Smooth muscle cell (in vitro differentiated cells): ENCODE data around the gene ASPA. TPM values are rescaled to one million over a fixed set of nuclear protein-coding genes. Genes with fewer than 3 reads are reported as not detected.

Experiments
- DNase-seq: peaks from one replicate; lab custom pipeline; 2025; ENCODE audit not compliant: unreplicated experiment; lab: John Stamatoyannopoulos, UW
- H2AFZ ChIP-seq: fragments of 200-600 bp; sonication (generic); 2 replicates; pipeline ENCODE4 v1.6.0; 2016; ENCODE audit warnings: antibody characterized with exemption, low read depth, mild to moderate bottlenecking
- H3F3A ChIP-seq: fragments of 200-600 bp; sonication (generic); 2 replicates; pipeline ENCODE4 v1.6.0; 2017; ENCODE audit warnings: antibody characterized with exemption, low read depth
- H3K27ac ChIP-seq: fragments of 200-600 bp; sonication (generic); 2 replicates; pipeline ENCODE4 v1.5.1; 2016; ENCODE audit warnings: low read depth, mild to moderate bottlenecking
- H3K27me3 ChIP-seq: fragments of 200-600 bp; sonication (generic); 2 replicates; pipeline ENCODE4 v1.6.1; 2016; ENCODE audit warnings: low read depth, mild to moderate bottlenecking
- H3K36me3 ChIP-seq: fragments of 200-600 bp; sonication (generic); 2 replicates; pipeline ENCODE4 v1.5.1; 2016; ENCODE audit warnings: low read depth
- H3K4me1 ChIP-seq: fragments of 200-600 bp; sonication (generic); 2 replicates; pipeline ENCODE4 v1.5.1; 2016; ENCODE audit warnings: low read depth
- H3K4me2 ChIP-seq: fragments of 200-600 bp; sonication (generic); 2 replicates; pipeline ENCODE4 v1.6.0; 2016; ENCODE audit warnings: mild to moderate bottlenecking
- H3K4me3 ChIP-seq: fragments of 200-600 bp; sonication (generic); 2 replicates; pipeline ENCODE4 v1.5.1; 2016; ENCODE audit warnings: mild to moderate bottlenecking
- H3K79me2 ChIP-seq: fragments of 200-600 bp; sonication (generic); 2 replicates; pipeline ENCODE4 v1.6.0; 2016; ENCODE audit warnings: low read depth, mild to moderate bottlenecking
- H3K9ac ChIP-seq: fragments of 200-600 bp; sonication (generic); 2 replicates; pipeline ENCODE4 v1.6.0; 2016; ENCODE audit warnings: low read depth
- H3K9me3 ChIP-seq: fragments of 200-600 bp; sonication (generic); replicated peaks from 2 replicates; pipeline ENCODE4 v1.5.1; 2016; ENCODE audit warnings: low read depth
- H4K20me1 ChIP-seq: fragments of 200-600 bp; sonication (generic); 2 replicates; pipeline ENCODE4 v1.6.0; 2016; ENCODE audit warnings: low read depth
- CTCF ChIP-seq: fragments of 200-600 bp; sonication (generic); IDR thresholded peaks from 2 replicates; pipeline ENCODE4 v1.5.1; 2017; ENCODE audit warnings: borderline replicate concordance, mild to moderate bottlenecking, antibody characterized with exemption; ENCODE audit not compliant: insufficient read depth, poor library complexity, severe bottlenecking
- WGBS: methylation state at CpG from one replicate; pipeline ENCODE4 v1.1.7; 2016; ENCODE audit warnings: low lambda C conversion rate; 5-methylcytosine and 5-hydroxymethylcytosine counted together
- polyA plus RNA-seq: library from polyadenylated mRNA; unstranded; fragments of >200 nt; fragmentation: Nextera tagmentation; extraction: Ambion mirVana; gene quantifications from 2 replicates; pipeline ENCODE4 v1.2.1, GENCODE V29; 2016
- total RNA-seq: library from RNA; depleted of rRNA; stranded (reverse); fragments of >200 nt; gene quantifications from 2 replicates; pipeline ENCODE4 v1.2.3, GENCODE V29; 2014

ASPA gene
- total and polyA plus RNA-seq, 2 experiments from 2014 or later = not detected

DNA sequence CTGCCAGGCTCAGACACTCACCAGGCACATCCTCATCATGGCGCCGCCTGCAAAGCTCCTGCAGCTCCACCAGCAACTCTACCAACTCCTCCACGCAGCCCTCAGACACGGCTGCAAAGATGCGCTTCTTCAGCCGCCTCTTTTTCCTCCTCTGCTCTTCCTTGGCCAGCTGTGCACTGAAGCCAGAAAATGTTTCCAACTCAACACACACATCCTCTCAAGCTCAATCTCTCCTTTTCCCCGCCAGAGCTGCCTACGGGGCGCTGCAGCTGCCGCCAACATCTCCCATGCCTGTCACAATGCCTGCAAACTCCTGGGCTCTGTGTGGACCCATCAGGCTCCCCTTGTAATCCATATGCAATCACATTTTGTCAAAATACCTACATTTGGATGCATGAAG is 67.7 kb downstream of the ASPA start:
- H3K4me2 ChIP-seq = no peak overlapping the region
- H3K4me3 ChIP-seq = no peak overlapping the region
- no peak for DNase-seq
- H2AFZ ChIP-seq = no peak overlapping the region
- H3K9ac ChIP-seq = no peak overlapping the region
- H3K9me3 ChIP-seq = no peaks in the 10 kb centered on the region
- H3F3A ChIP-seq = no peaks in the 10 kb centered on the region
- H3K36me3 ChIP-seq = no peaks in the 10 kb centered on the region
- no peaks in the 10 kb centered on the region for H3K79me2 ChIP-seq
- no peaks in the 10 kb centered on the region for H3K4me1 ChIP-seq
- H3K27ac ChIP-seq = no peak overlapping the region
- 84% methylated on average over 10 of the region's 10 CpGs for WGBS
- H4K20me1 ChIP-seq = no peaks in the 10 kb centered on the region
- TF ChIP-seq CTCF = no peak
- H3K27me3 ChIP-seq = no peaks in the 10 kb centered on the region

DNA sequence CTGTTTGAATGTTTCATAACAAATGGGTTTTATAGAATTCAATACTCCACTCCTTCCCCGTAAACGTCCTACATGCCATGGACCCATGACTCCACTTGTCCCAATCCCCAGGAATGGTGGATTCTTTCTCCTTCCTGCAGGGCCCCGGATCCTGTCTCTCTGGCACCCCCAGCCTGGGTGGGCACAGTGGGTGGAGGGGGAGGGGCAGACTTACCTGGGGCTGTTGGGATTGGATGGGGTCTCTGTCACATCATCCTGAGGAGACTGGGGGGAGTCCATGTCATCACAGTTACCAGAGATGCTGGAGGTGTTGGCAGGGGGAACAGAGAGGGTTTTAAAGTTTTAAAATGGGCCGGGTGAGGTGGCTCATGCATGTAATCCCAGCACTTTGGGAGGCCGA is 68.6 kb downstream of the ASPA start:
- 92% methylated on average over 5 of the region's 5 CpGs for WGBS
- no peak overlapping the region for H3K9ac ChIP-seq
- no peak for DNase-seq
- no peaks in the 10 kb centered on the region for H4K20me1 ChIP-seq
- H3K4me2 ChIP-seq = no peak overlapping the region
- no peaks in the 10 kb centered on the region for H3K27me3 ChIP-seq
- H3K4me1 ChIP-seq = no peaks in the 10 kb centered on the region
- no peak for TF ChIP-seq CTCF
- H3F3A ChIP-seq = no peaks in the 10 kb centered on the region
- H3K9me3 ChIP-seq = no peaks in the 10 kb centered on the region
- H3K27ac ChIP-seq = no peak overlapping the region
- H3K79me2 ChIP-seq = no peaks in the 10 kb centered on the region
- H3K4me3 ChIP-seq = no peak overlapping the region
- H3K36me3 ChIP-seq = no peaks in the 10 kb centered on the region
- H2AFZ ChIP-seq = no peak overlapping the region

GRCh38 chr17:3545151-3545550 is 69.4 kb downstream of the ASPA start:
- no peak overlapping the region for H2AFZ ChIP-seq
- no peak overlapping the region for H3K4me2 ChIP-seq
- no peaks in the 10 kb centered on the region for H3F3A ChIP-seq
- WGBS = 85% methylated on average over 9 of the region's 9 CpGs
- DNase-seq = no peak
- no peak overlapping the region for H3K9ac ChIP-seq
- H3K79me2 ChIP-seq = no peaks in the 10 kb centered on the region
- H3K27ac ChIP-seq = no peak overlapping the region
- no peak overlapping the region for H3K4me3 ChIP-seq
- no peaks in the 10 kb centered on the region for H3K4me1 ChIP-seq
- no peaks in the 10 kb centered on the region for H3K9me3 ChIP-seq
- no peaks in the 10 kb centered on the region for H3K27me3 ChIP-seq
- no peak for TF ChIP-seq CTCF
- H4K20me1 ChIP-seq = no peaks in the 10 kb centered on the region
- no peaks in the 10 kb centered on the region for H3K36me3 ChIP-seq

GRCh38 chr17:3546521-3546920 is 70.7 kb downstream of the ASPA start:
- Histone ChIP-seq H3K9ac (no peak overlapping the region), H3K4me3 (no peak overlapping the region), H3K4me1 (no peaks in the 10 kb centered on the region), H3K27me3 (no peaks in the 10 kb centered on the region), H2AFZ (no peak overlapping the region), H3K27ac (no peak overlapping the region), H3K4me2 (no peak overlapping the region), H3K9me3 (no peaks in the 10 kb centered on the region), H3K36me3 (no peaks in the 10 kb centered on the region), H3K79me2 (no peaks in the 10 kb centered on the region), H3F3A (no peaks in the 10 kb centered on the region), H4K20me1 (no peaks in the 10 kb centered on the region)
- DNase-seq = no peak
- WGBS = 92% methylated on average over 5 of the region's 5 CpGs
- TF ChIP-seq CTCF = no peak
